ENCODE measurements around the gene CDH2.

DNA sequence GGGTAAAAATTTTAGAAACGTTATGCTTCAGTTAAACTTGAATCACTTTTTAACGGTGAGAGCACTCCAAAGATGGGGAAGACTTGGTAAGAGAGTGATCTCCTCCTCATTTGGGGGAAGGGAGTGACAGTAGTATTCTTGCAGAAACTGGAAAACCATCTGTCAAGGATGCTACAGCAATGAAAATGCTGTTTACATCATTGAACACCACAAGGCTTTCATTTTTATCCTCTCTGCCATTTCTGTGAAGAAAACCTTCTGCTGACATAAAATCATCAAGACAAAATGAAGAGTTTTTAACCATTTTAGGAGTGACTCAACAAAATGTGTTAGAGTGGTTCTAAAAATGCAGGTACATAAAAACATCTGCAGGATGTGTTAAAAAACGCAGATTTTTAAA is 38.1 kb downstream of the CDH2 start:
- TF ChIP-seq, protein P1, sequence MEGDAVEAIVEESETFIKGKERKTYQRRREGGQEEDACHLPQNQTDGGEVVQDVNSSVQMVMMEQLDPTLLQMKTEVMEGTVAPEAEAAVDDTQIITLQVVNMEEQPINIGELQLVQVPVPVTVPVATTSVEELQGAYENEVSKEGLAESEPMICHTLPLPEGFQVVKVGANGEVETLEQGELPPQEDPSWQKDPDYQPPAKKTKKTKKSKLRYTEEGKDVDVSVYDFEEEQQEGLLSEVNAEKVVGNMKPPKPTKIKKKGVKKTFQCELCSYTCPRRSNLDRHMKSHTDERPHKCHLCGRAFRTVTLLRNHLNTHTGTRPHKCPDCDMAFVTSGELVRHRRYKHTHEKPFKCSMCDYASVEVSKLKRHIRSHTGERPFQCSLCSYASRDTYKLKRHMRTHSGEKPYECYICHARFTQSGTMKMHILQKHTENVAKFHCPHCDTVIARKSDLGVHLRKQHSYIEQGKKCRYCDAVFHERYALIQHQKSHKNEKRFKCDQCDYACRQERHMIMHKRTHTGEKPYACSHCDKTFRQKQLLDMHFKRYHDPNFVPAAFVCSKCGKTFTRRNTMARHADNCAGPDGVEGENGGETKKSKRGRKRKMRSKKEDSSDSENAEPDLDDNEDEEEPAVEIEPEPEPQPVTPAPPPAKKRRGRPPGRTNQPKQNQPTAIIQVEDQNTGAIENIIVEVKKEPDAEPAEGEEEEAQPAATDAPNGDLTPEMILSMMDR (conservative IDR thresholded peaks at IDR 0.05 in 1 of 2, IDR thresholded peaks at IDR 0.05 in 1 of 2; ENCODE audit: low read depth in 1 of 2, low read length in 2 of 2), result no peak
- TF ChIP-seq EZH2 (IDR thresholded peaks at IDR 0.05; ENCODE audit: low read length, missing control alignments), result no peak
